Stimulated activated naive CD8-positive, alpha-beta T cell treated with anti-CD3 and anti-CD28 coated beads, Interleukin-15, amount 100 ng/mL, for 72 hours (primary cell): ENCODE results near the gene PSMA6.
"Not testable (repeated sequence)": the region's sequence is repeated elsewhere in the genome, so short reads cannot be mapped to it uniquely, and the experiment has no call there.

Experiments used
- ATAC-seq: fragments of 150-1000 bp; cut with Tn5 transposase; 2 replicates; pipeline ENCODE4 v1.10.0; 2021; ENCODE audit warnings: mild to moderate bottlenecking, moderate library complexity
- DNase-seq, 2 donors: peaks; one replicate each; pipeline ENCODE4 v3.0.0; 2021 to 2022
- H3K27ac Mint-ChIP-seq, 2 donors: one replicate each; pipeline ENCODE4 v1.8.0; 2022; ENCODE audit warnings: mild to moderate bottlenecking in 2 of 2, mixed read lengths in 2 of 2, moderate library complexity in 2 of 2
- H3K27me3 Mint-ChIP-seq: one replicate; pipeline ENCODE4 v1.8.0; 2022; ENCODE audit warnings: mixed read lengths
- H3K4me1 Mint-ChIP-seq: one replicate; pipeline ENCODE4 v1.8.0; 2022; ENCODE audit warnings: mild to moderate bottlenecking, mixed read lengths
- H3K4me3 Mint-ChIP-seq, 2 donors: one replicate each; pipeline ENCODE4 v1.8.0; 2022; ENCODE audit warnings: mild to moderate bottlenecking in 2 of 2, mixed read lengths in 2 of 2, moderate library complexity in 1 of 2
- H3K9me3 Mint-ChIP-seq, 2 donors: one replicate each; pipeline ENCODE4 v1.8.0; 2022; ENCODE audit warnings: mixed read lengths in 2 of 2

Gene PSMA6

DNA sequence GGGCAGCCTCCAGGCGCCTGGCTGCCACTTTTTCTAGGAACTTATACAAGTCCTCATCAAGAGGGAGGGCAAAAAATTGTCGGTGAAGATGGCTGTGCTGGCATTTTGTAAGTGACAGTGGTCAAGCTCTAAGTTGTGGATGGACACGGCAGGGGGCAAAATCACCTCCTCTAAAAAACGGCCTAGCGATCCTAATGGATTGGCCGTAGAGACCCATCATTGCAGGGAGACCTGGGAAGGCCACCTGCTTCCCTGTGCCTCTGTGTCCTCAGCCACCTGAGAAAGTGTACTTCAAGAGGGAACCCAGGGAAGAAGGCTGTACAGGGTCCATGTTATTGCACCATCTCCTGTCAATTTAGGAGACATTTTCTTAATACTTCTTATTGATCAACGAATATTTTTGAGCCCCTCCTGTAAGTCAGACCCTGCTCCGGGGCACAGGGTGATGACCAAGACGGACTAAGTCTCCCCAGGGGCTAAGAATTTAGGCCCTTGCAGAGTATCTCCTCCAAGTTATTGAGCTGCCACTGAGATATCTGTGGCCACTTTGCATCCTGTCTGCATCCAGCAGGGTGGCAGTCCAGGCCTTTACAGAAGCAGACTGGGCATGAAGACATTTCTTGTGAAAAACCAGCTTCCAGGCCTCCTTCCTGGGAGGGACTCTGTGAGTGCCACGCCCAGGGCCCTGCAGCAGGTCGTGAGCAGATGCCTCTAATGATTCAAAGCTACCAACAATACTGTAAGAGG is 40.5 kb downstream of the PSMA6 start:
- ATAC-seq = peak; percentile 87
- peaks cover 41% of the 10 kb centered on the region for H3K4me1 Mint-ChIP-seq

DNA sequence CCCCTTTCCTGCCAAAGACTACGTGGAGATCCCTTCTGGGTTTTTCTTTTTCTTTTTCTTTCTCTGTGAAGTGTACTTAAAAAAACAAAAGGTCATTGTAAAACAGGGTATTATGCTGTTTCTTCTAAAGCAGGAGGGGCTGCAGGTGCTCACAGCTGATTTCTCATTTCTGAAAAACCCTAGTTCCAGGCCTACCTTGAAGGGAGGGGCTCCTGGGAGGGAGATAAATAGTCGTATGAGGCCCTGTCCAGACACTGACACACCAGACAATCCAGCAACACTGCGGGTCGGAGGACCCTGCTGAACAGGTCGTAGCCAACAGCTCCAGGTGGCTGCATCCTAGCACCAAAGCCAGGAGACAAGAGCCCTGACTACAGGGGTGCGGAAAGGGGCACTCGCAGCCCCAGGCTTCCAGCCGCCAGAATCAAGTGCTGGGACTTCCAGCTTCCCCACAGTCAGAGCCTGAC is 41.1 kb downstream of the PSMA6 start:
- peak overlapping the region; percentile 54 to 97 for H3K27ac Mint-ChIP-seq
- DNase-seq = peak in 1 of 2 donors; percentile 28
- peak overlapping the region; percentile 64 to 78 for H3K4me3 Mint-ChIP-seq
- H3K27me3 Mint-ChIP-seq = no peaks in the 10 kb centered on the region
- peaks cover 41% of the 10 kb centered on the region for H3K4me1 Mint-ChIP-seq
- no peaks in the 10 kb centered on the region for H3K9me3 Mint-ChIP-seq
- ATAC-seq = peak; percentile 64

More for the DNA sequence above, 40.5 kb downstream of the PSMA6 start:
- Mint-ChIP-seq H3K27ac (peak overlapping the region; percentile 86 to 97), H3K9me3 (no peaks in the 10 kb centered on the region), H3K27me3 (no peaks in the 10 kb centered on the region), H3K4me3 (peak overlapping the region; percentile 64 to 78)
- DNase-seq = peak; percentile 24 to 67

DNA sequence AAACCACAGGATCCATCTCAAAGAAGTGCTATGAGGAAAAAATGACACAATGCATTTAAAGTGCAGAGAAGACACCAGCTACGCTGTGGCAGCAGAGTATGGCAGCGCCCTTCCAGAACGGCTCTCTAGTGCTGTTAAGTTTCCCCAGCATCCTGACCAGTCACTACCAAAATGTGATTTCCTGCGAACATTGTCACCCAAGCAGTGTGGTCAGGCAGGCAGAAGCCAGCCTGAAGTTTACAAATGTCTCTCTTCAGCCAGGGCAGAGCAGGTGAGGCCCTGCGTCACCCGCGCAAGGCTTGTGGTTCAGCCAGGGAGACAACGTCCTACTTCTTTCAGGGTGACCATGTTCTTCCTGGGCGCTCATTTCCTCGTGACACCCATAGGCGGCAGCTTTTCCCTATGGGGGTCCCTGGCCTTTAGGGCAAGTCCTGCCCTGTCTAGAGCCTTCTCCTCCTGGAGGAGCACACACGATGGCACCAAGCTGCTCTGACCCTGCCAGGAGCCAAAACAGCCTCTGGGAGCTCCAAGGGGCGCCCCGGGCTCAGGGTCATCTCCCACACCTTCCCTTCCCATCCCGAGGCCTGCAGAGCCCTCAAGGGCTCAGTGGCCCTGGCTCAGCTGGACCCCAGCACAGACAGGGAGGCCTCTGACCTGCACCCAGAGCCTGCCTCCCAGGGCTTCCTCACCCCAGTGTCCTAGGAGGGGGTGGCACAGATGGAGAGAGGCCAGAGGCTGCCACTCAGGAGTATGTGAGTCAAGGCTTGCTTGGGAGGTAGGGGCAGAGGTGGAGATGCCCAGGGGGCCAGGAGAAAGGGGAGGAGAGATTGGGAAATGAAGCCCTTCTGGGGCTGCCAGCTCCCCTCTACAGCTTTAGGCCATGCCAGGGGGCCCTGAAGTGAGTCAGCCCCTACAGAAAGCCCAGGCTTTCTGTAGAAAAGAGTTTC is 41.9 kb downstream of the PSMA6 start:
- peak overlapping the region; percentile 64 to 78 for H3K4me3 Mint-ChIP-seq
- peak overlapping the region; percentile 54 to 97 for H3K27ac Mint-ChIP-seq
- H3K9me3 Mint-ChIP-seq = no peaks in the 10 kb centered on the region
- ATAC-seq (peak; percentile 67), DNase-seq (peak; percentile 24 to 53)
- peaks cover 41% of the 10 kb centered on the region for H3K4me1 Mint-ChIP-seq
- no peaks in the 10 kb centered on the region for H3K27me3 Mint-ChIP-seq

DNA sequence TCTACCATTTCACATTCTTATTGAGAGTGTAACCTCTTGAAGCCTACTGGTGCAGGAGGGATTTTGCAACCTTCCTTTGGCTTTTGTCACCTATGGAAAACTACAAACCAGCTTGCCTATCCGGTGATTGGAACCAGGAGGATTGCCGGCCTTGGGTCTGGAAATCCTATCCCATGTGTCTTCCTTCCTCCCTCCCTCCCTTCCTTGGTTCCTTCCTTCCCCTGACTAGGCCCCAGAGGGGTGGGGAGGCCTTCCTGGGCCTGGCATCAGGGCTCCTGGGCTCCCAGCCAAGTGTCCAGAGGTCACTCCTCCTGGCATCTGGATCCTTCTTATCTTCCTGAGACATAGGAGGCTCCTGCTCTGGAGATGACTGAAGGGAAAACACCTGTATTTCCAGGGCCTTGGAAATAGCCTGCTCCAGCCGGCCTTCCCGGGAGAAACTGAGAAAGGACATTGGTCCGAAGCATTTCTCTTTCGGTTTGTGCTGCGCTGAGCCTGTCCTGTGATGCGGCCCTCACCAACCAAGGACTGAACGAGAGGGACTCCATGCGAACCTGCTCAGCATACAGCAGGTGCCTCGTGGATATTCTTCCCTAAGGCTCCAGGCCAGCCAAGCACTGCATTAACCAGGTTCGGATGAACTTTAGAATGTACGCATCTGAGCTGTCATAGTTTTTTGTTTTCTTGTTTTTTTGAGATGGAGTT is 43.4 kb downstream of the PSMA6 start:
- no peaks in the 10 kb centered on the region for H3K9me3 Mint-ChIP-seq
- H3K4me1 Mint-ChIP-seq = peaks cover 55% of the 10 kb centered on the region
- DNase-seq (no peak), ATAC-seq (no peak)
- H3K4me3 Mint-ChIP-seq = no peak overlapping the region
- no peaks in the 10 kb centered on the region for H3K27me3 Mint-ChIP-seq
- peak overlapping the region in 1 of 2 donors; percentile 40 for H3K27ac Mint-ChIP-seq

DNA sequence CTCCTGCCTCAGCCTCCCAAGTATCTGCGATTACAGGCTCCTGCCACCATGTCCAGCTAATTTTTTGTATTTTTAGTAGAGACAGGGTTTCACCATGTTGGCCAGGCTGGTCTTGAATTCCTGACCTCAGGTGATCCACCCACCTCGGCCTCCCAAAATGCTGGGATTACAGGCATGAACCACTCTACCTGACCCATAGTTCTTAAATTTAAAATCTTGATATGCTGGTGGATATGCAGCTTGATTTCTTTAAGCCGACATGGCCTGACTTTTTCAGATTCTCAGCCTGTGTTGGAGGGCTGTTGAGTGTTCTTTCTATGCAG is 44.0 kb downstream of the PSMA6 start:
- ATAC-seq, H3K27me3 Mint-ChIP-seq, DNase-seq, H3K9me3 Mint-ChIP-seq, H3K4me3 Mint-ChIP-seq, H3K27ac Mint-ChIP-seq: not testable (repeated sequence)
- H3K4me1 Mint-ChIP-seq = peaks cover 61% of the 10 kb centered on the region

DNA sequence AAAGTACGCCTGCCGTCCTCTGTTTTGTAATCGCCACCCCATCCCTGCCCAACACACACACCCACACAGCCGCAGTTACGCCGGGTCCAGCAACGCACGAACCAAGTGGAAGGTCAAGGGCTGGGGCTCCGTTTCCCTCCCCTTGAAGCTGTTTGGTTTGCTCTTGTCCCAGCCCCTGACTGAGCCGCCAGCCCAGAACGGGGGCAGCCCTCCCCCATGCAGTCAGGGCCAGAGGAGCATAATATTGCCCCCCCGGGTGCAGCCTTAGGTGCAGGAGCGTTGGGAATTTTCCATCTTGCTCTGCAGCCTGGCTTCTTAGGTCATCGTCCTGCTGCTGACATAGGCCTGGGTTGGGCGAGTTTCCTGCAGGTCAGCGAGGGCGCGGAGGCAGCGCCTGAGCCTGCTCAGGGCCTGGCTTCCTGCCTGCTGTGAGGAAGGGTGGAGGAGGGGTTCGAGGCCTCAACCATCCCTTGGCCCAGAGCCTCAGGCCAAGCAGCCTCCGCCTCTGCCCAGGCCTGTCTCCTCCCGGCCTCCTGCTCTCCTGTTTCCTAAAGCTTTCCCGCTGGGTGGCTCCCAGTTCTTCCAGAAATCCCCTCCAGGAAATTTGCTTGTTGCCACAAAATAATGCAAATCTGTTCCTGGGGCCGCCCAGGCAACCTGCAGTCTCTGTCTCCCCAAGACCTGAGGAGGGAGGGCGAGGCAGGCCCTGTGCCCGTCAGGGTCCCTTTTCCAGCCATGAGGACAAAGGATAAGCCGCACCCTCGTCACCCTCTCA is 44.5 kb downstream of the PSMA6 start:
- DNase-seq (no peak), ATAC-seq (no peak)
- H3K9me3 Mint-ChIP-seq = no peaks in the 10 kb centered on the region
- H3K27ac Mint-ChIP-seq = no peak overlapping the region
- H3K4me3 Mint-ChIP-seq = no peak overlapping the region
- peaks cover 65% of the 10 kb centered on the region for H3K4me1 Mint-ChIP-seq
- H3K27me3 Mint-ChIP-seq = no peaks in the 10 kb centered on the region

DNA sequence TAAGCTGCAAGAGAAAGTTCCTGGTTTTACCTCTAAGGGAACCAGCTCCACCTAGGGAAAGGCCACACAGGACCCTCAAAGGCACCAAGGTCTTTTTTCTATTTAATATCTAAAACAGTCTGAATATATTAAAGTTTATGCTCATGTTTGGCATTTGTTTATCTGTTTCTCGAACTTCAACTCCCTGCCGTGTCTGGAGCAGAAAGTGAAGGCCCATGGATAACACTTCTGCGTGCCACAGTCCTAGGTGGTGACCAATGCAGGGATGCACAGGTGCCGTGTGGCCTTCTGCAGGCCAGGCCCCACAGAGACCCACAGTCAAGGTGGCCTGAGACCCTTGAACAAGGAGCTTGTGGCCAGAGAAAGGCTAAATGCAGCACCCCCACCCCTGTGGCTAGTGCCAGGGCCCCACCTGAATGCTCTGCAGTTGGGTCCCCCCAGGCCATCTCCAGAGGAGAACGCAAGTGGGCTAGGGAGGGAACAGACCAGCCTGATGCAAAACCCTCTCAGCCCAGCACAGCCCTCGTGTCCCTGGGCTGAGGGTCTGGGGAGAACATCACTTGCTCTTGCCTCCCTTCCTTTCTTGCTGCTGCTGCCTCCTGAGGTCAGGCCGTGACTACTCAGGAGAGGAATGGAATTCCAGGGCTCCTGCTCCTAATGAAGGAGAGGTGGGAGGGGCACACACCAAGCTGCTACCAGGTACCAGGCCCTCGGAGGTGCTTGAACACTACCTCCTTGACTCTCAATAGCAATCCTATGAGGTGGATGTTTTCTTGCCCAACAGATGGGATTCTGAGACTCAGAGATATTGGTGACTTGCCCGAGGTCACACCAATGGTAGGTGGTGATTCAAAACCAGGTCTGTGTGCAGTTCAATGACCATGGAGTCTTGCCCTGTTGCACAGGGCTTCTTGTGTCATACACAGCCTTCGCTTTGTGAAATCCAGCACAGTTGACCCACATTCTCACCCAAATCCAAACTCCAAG is 45.4 kb downstream of the PSMA6 start:
- ATAC-seq (no peak), DNase-seq (no peak)
- Mint-ChIP-seq H3K9me3 (no peaks in the 10 kb centered on the region), H3K4me1 (peaks cover 65% of the 10 kb centered on the region), H3K27me3 (no peaks in the 10 kb centered on the region), H3K27ac (no peak overlapping the region), H3K4me3 (no peak overlapping the region)

DNA sequence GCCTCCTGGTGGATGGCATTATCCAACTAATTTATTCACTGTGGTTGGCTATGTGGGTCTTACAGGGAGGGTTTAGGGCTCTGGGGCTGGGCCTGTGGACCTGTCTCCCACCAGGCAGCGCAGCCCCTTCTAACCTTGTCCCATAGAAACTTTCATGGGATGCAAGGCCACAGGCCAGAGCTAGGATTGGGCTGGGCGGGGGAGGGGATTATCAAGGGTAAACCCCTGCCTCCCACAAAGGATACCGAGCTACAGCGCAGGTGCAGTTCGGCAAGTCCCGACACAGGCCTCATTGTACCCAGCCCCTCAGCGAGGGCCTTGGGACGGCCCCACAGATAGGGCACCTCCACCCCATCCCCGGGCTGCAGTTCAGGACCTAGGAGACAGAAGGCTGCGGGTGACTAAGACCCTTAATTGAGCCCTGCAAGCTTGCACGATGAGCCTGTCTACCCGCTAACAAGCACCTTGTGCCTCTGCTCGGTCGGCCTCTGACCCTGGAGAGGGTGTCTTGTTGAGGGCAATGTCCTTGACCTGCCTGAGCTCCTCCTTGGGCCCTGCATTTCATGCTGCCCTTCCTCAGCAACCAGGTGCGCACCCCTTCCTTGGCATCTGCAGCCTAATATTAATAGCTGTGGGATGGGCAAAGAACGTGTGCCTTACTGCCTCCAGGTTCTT is 46.7 kb downstream of the PSMA6 start:
- DNase-seq = peak in 1 of 2 donors; percentile 8
- Mint-ChIP-seq H3K9me3 (no peaks in the 10 kb centered on the region), H3K27me3 (no peaks in the 10 kb centered on the region), H3K4me1 (peaks cover 58% of the 10 kb centered on the region), H3K27ac (no peak overlapping the region), H3K4me3 (no peak overlapping the region)
- ATAC-seq = no peak

DNA sequence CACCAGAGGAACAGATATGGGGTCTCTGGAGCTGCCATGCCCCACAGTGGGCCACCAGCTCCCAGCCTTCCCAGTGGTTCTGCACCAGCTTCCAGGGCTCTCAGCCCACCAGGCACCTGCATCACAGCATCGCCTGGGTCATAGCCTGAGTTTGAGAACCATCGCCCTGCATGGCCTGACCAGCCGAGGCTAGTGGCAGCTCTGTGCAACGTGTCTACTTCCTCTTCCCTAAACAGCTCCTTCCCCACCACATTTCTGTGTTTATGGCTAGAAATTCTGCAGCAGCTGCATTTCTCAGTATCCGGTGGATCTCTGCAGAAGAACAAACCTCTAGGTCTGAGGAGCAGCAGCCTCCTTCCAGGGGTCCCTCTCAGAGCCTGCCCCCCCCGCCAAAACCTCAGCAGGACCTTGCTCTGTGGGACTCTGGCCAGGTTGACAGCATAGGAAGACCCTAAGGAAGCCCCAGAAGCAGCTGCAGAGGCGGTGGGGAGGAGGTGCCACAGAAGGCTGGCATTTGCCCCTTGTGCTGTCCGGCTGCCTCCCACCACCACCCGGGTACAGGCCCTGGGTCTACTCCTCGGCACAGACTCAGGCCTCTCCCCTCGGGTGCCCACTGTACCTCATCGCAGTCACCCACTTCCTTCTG is 47.7 kb downstream of the PSMA6 start:
- Mint-ChIP-seq H3K27me3 (no peaks in the 10 kb centered on the region), H3K27ac (peak overlapping the region; percentile 46 to 95), H3K4me1 (peaks cover 58% of the 10 kb centered on the region), H3K9me3 (no peaks in the 10 kb centered on the region), H3K4me3 (peak overlapping the region in 1 of 2 donors; percentile 59)
- no peak for DNase-seq
- peak; percentile 39 for ATAC-seq

DNA sequence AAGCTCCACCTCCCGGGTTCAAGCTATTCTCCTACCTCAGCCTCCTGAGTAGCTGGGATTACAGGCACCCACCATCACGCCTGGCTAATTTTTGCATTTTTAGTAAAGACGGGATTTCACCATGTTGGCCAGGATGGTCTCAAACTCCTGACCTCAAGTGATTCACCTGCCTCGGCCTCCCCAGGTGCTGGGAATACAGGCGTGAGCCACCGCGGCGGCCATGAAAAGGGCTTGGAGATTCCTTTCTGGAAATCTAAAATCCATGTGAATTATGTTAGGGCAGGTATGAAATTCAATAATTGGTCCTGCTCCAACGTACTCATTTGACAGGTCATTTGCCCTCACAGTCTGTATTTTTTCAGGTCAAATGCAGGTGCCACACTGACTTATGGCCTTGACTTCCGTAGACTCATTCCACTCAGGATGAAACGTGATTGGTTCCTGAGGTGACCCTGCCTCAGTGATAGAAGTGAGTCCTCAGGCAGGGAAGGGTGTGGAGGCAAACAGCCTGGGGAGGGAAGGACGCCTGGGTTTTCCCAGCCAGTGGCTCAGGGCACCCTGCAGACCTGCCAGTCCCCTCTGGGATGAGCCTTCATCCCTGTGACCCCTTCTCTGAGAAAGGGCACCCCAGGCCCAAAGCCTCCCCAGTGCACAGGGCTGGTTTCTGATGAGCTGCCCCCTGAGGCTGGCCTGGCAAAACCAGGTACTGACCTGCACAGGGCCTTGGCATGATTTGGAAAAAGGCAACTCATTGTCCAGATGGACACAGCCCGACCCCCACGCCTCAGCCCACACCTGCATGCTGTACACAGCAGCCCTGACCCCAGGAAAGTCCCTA is 48.7 kb downstream of the PSMA6 start:
- ATAC-seq (peak; percentile 9), DNase-seq (no peak)
- Mint-ChIP-seq H3K4me1 (peaks cover 55% of the 10 kb centered on the region), H3K9me3 (no peaks in the 10 kb centered on the region), H3K4me3 (peak overlapping the region in 1 of 2 donors; percentile 71), H3K27ac (peak overlapping the region; percentile 74 to 89), H3K27me3 (no peaks in the 10 kb centered on the region)

DNA sequence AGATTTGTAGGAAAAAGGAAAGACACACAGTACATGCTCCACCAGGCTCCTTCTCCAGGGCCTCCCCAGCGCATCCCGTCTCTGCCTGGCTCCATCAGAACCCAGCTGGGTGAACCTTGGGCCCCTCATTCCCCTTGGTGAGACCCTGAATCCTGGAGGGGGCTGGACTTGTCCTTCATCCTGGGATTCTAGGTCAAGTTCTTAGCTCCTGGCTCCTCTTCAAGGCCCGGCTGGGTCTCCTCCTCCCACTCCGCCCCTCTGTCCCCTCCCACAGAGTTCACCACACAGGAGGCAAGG is 49.2 kb downstream of the PSMA6 start:
- peak; percentile 3 for ATAC-seq
- Mint-ChIP-seq H3K4me3 (peak overlapping the region; percentile 57 to 71), H3K27ac (peak overlapping the region; percentile 74 to 89)

DNA sequence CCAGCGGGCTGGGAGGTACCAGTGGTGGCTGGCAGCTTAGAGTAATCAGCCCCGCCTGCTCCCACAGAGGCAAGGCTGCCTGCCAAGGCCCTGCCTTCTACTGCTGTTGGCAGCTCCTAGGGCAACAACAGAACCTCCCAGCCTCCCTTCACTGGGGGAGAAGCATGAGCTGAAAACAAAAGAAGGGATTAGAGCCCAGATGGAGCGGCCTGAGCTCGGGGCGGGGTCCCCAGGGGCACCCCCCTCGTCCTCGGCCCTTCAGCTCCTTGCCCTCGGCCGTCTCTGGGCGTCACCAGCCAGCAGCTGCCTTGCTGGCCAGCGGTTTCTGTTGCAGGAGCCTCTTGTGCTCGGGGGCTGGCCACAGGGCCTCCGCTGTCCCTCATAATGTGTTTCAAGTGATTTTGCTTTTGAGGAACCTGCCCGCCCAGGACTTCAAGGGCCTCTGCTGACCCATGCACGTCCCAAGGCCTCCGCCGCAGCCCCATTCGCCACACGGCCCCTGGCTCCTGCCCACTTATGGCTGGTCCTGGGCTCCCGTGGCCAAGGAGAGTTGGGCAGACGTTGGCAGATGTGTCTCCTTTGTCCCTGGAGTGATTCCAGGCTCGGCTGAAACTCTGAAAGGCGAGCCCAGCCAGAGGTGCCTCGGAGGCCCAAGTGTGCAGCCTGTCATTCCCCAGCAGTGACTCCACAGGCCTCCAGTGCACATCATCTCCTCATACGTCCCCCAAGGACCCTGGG is 49.7 kb downstream of the PSMA6 start:
- peak; percentile 80 for ATAC-seq
- Mint-ChIP-seq H3K9me3 (no peaks in the 10 kb centered on the region), H3K27ac (peak overlapping the region; percentile 74 to 89)

More for the DNA sequence above, 49.2 kb downstream of the PSMA6 start:
- H3K4me1 Mint-ChIP-seq = peaks cover 55% of the 10 kb centered on the region
- H3K9me3 Mint-ChIP-seq = no peaks in the 10 kb centered on the region
- no peaks in the 10 kb centered on the region for H3K27me3 Mint-ChIP-seq
- no peak for DNase-seq

More for the DNA sequence above, 49.7 kb downstream of the PSMA6 start:
- H3K27me3 Mint-ChIP-seq = no peaks in the 10 kb centered on the region
- peaks cover 54% of the 10 kb centered on the region for H3K4me1 Mint-ChIP-seq
- H3K4me3 Mint-ChIP-seq = peak overlapping the region; percentile 57 to 71
- peak in 1 of 2 donors; percentile 46 for DNase-seq
